Measurements from ENCODE around the gene VTI1B.
A peak's percentile ranks its signal among the peaks of the same experiment; 100 is the strongest.
"Not testable (repeated sequence)": the region's sequence is repeated elsewhere in the genome, so short reads cannot be mapped to it uniquely, and the experiment has no call there.

The VTI1B gene

DNA sequence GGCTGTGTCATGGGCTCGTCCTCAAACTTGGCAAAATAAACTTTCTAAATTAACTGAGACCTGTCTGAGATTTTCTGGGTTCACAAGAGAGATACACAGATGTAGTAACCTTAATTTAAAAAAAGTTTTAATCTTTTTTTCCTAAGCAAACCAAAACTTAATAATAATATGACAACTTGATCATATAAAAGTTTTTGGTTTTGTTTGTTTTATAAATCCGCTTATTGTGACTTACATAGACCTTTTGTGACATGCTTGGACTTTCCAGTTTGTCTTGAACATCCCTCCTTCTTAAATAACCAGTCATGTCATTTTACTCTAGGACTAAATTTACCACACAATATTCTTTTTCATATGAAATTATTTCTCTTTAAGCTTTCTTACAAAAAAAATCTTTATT lies 35.8 kb upstream of the VTI1B start:
- no peak for DNase-seq (ENCODE audit: low read depth)
- no peak overlapping the region for H3K4me3 ChIP-seq (ENCODE audit: low read depth, low read length)
- TF ChIP-seq, protein P1, sequence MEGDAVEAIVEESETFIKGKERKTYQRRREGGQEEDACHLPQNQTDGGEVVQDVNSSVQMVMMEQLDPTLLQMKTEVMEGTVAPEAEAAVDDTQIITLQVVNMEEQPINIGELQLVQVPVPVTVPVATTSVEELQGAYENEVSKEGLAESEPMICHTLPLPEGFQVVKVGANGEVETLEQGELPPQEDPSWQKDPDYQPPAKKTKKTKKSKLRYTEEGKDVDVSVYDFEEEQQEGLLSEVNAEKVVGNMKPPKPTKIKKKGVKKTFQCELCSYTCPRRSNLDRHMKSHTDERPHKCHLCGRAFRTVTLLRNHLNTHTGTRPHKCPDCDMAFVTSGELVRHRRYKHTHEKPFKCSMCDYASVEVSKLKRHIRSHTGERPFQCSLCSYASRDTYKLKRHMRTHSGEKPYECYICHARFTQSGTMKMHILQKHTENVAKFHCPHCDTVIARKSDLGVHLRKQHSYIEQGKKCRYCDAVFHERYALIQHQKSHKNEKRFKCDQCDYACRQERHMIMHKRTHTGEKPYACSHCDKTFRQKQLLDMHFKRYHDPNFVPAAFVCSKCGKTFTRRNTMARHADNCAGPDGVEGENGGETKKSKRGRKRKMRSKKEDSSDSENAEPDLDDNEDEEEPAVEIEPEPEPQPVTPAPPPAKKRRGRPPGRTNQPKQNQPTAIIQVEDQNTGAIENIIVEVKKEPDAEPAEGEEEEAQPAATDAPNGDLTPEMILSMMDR (IDR thresholded peaks at IDR 0.05; ENCODE audit: low read depth, low read length, missing control alignments), result no peak

DNA sequence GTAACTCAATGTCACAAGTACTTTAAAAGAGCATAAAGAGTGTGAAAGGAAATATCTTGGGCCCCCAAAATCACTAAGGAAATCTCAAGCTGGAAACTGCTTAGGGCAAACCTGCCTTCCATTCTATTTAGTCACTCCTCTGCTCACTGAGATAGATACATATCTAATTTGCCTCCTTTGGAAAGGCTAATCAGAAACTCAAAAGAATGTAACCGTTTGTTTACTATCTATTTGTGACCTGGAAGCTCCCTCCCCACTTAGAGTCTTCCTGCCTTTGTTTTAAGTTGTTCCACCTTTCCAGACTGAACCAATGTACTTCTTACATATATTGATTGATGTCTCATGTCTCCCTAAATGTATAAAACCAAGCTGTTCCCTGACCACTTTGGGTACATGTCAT lies 35.4 kb upstream of the VTI1B start:
- not testable (repeated sequence) for DNase-seq (ENCODE audit: low read depth); H3K4me3 ChIP-seq (ENCODE audit: low read depth, low read length)

DNA sequence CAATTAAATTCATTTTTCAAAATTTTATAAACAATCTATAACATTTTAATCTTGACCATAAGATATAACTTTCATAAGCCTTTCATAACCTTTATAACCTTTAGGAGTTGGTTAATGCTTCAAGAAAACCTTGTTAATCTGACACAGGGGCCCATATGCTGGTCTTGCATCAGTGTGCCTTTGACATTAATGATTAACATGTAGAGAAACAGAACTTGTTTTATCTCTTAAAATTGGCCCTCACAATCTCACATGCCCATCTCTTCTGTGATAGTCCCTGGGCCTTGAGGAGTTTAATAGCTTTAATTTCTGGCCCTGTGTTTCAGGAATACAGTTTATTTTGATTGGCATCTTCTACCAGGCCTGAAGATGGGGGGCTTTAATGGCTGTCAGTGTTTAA lies 34.9 kb upstream of the VTI1B start:
- not testable (repeated sequence) for DNase-seq (ENCODE audit: low read depth); H3K4me3 ChIP-seq (ENCODE audit: low read depth, low read length)

DNA sequence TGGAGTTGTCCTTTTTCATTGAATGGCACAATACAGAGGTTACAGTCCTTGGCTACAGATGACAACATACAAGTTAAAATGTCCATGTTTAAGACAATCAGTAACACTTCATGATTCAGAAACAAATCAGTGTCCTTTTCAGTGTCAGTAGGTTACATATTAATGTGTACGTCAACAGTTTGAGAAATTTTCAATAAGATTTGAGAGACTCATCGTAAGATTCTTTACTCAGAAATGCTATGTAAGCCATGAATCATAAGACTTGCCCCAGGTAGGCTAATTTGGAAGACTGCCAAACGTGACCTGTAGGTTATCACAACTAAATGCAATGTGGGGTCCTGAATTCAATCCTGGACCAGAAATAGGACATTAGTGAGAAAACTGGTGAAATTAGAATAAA lies 30.8 kb upstream of the VTI1B start:
- TF ChIP-seq, protein P1 (IDR thresholded peaks at IDR 0.05; ENCODE audit: low read depth, low read length, missing control alignments), result no peak
- H3K4me3 ChIP-seq (ENCODE audit: low read depth, low read length), result no peak overlapping the region
- DNase-seq (ENCODE audit: low read depth), result no peak

DNA sequence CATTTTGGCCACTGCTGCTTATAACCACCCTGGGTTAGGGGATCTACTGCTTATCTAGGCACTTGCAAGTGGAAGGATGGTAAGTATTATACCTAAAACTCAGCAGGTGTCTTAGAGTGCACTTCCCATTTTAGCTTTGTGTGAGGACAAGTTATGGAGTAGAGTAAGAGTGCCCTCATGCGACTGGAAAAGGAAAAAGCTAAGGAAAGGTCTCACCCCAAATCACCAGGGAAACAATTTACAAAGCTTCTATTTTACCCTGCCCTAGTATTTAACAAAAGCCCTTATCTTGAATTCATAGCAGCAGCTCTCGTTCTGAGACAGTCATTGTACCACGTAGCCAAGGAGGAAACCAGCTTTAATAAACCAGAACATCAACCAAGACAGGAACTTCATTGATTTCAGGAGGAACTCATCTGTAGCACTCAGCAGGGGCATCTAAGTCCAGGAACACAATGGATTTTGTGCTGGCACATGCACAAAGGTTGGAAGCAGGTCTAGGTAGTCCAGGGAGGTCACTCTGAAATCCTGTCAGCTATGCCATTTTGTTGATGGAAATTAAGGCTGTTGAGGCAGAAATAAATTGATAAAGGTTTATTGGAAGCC lies 30.2 kb upstream of the VTI1B start:
- TF ChIP-seq, protein P1 (IDR thresholded peaks at IDR 0.05; ENCODE audit: low read depth, low read length, missing control alignments), result peak; percentile 77
- H3K4me3 ChIP-seq (ENCODE audit: low read depth, low read length), result no peak overlapping the region
- DNase-seq (ENCODE audit: low read depth), result peak; percentile 34

GRCh38 chr14:67703997-67704396 lies 29.6 kb upstream of the VTI1B start:
- TF ChIP-seq, protein P1 (IDR thresholded peaks at IDR 0.05; ENCODE audit: low read depth, low read length, missing control alignments), result no peak
- DNase-seq (ENCODE audit: low read depth), result no peak
- H3K4me3 ChIP-seq (ENCODE audit: low read depth, low read length), result no peak overlapping the region

- not testable (repeated sequence) for DNase-seq (ENCODE audit: low read depth); H3K4me3 ChIP-seq (ENCODE audit: low read depth, low read length)
Observed at GRCh38 chr14:67701492-67701891, 27.1 kb upstream of the VTI1B start, which contains the start of gene RDH12. RDH12 (plus strand) TSS chr14:67701886; CDS start chr14:67722643, 20,757 bp downstream.

DNA sequence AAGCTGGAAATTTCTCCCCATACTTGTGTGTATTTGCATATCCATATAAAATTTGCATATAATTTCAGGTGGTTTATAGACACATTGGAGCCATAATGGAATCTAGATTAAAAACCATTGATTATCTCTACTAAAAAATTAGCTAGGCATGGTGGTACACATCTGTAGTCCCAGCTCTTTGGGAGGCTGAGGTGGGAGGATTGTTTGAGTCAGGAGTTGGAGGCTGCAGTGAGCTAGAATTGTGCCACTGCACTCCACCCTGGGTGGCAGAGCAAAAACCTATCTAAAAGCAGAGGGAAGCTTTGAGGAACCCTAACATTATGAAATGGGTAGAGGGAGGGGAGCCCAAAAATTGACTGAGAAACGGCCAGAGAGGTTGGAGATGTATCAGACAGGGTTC lies 23.7 kb upstream of the VTI1B start:
- TF ChIP-seq, protein P1 (IDR thresholded peaks at IDR 0.05; ENCODE audit: low read depth, low read length, missing control alignments), result no peak
- no peak for DNase-seq (ENCODE audit: low read depth)
- H3K4me3 ChIP-seq (ENCODE audit: low read depth, low read length), result no peak overlapping the region

- no peak overlapping the region for H3K4me3 ChIP-seq (ENCODE audit: low read depth, low read length)
- DNase-seq (ENCODE audit: low read depth), result no peak
- TF ChIP-seq, protein P1 (IDR thresholded peaks at IDR 0.05; ENCODE audit: low read depth, low read length, missing control alignments), result no peak
Observed at GRCh38 chr14:67697006-67697405, 22.6 kb upstream of the VTI1B start.

Measured in GM12864 (cell line).